Measurements from ENCODE around the gene AZGP1. TPM values are rescaled to one million over a fixed set of nuclear protein-coding genes. Genes with fewer than 3 reads are reported as not detected.
A peak's percentile ranks its signal among the peaks of the same experiment; 100 is the strongest.

AZGP1 gene
- total and polyA plus RNA-seq, 2 of the 13 experiments (the other 11 are each of a cell fraction or from before 2014, with no cell fraction given), result 93.8 to 229 TPM

DNA sequence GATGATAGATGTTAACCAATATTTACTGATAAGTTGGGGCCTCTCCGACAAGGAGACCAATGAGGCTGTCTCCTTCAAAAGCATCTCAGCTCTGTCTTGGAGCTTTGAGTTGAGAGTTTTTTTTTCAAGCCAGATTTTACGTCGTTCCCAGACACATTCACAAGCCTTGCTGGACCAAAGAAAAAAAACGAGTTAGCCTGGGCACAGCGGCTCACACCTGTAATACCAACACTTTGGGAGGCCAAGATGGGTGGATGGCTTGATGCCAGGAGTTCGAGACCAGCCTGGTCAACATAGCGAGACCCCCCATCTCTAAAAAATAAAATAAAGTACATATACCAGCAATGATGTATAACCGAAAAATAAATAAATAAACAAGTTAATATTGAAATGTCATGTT lies 19.0 kb upstream of the AZGP1 start:
- POLR2A ChIA-PET, result interaction anchor here (0.9 to 2.3 kb wide), 7 partner anchors 9 to 88 kb away, joined by 3 to 13 read pairs (median 7); partner anchors contain the start of genes AZGP1 and ZSCAN21
- no peaks in the 10 kb centered on the region for H3K9me3 ChIP-seq (ENCODE audit: low read length)
- FAIRE-seq, result no peak

DNA sequence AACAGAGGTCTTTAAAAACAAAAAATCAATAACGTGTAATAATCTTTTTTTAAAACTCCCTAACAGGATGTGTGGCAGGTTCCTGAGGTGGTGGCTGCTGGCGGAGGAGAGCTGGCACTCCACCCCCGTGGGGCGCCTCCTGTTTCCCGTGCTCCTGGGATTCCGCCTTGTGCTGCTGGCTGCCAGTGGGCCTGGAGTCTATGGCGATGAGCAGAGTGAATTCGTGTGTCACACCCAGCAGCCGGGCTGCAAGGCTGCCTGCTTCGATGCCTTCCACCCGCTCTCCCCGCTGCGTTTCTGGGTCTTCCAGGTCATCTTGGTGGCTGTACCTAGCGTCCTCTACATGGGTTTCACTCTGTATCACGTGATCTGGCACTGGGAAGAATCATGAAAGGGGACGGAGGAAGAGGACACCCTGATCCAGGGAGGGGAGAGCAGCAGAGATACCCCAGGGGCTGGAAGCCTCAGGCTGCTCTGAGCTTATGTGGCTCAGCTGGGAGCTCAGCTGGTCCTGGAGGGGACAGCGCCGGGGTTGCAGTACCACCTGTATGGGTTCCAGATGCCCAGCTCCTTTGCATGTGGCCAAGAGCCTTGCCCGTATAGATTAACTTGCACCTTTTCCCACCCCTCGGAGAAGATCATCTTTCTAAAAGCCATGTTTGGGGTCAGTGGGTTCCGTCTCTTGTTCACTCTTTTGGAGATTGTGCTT lies 16.7 kb upstream of the AZGP1 start:
- H3K9ac ChIP-seq (ENCODE audit: insufficient read depth, low read depth, low read length), result no peak overlapping the region
- FAIRE-seq (no peak), ATAC-seq (peak; percentile 29), DNase-seq (ENCODE audit: low spot score) (no peak)
- H3K4me2 ChIP-seq (ENCODE audit: low read depth, low read length), result no peak overlapping the region; the same call in 1 of the 2 replicates
- in situ Hi-C loops (cut with HindIII; ENCODE audit: extremely low pct_ligation_motif_present, low pct_unique_long_range_greater_than_20kb) (loop anchor here (5.0 kb wide), 2 partner anchors 60 to 80 kb away; no protein-coding TSS in a partner anchor), intact Hi-C loops (cut with micrococcal nuclease; ENCODE audit: unreplicated experiment) (no loop called here)
- H3K36me3 ChIP-seq (replicated peaks in 1 of 2; ENCODE audit: control insufficient read depth in 1 of 2, insufficient read depth in 2 of 2, low read length in 2 of 2), result no peaks in the 10 kb centered on the region
- ChIA-PET CTCF (ENCODE audit: low intra/inter-chr PET ratio, low total read pairs) (no interaction called here), POLR2A (interaction anchor here (1.7 to 3.7 kb wide), 6 partner anchors 13 to 61 kb away, joined by 6 to 15 read pairs (median 7); partner anchors contain the start of genes AZGP1, ZKSCAN1 and ZSCAN21)
- BruUV-seq (replicated peaks), result no TSS peak
- H3K4me1 ChIP-seq (ENCODE audit: insufficient read depth, low read length), result peaks cover 76% of the 10 kb centered on the region
- no peaks in the 10 kb centered on the region for H3K79me2 ChIP-seq (ENCODE audit: insufficient read depth, low read length)
- no peaks in the 10 kb centered on the region for H4K20me1 ChIP-seq (ENCODE audit: insufficient read depth, low read length)
- no peaks in the 10 kb centered on the region for H3K9me3 ChIP-seq (ENCODE audit: low read length)
- no peak overlapping the region for H3K4me3 ChIP-seq (replicated peaks in 1 of 3; ENCODE audit: insufficient read depth in 1 of 3, low read depth in 2 of 3, low read length in 3 of 3)
- WGBS (ENCODE audit: low lambda C conversion rate), result 66% methylated on average over 19 of the region's 21 CpGs
- H2AFZ ChIP-seq (ENCODE audit: low read length), result no peak overlapping the region
- H3K27ac ChIP-seq (ENCODE audit: extremely low read length, insufficient read depth, low read length), result no peak overlapping the region
- no peaks in the 10 kb centered on the region for H3K27me3 ChIP-seq (ENCODE audit: control insufficient read depth in 1 of 2, insufficient read depth in 2 of 2, low read length in 2 of 2)
- TF ChIP-seq, protein P1, sequence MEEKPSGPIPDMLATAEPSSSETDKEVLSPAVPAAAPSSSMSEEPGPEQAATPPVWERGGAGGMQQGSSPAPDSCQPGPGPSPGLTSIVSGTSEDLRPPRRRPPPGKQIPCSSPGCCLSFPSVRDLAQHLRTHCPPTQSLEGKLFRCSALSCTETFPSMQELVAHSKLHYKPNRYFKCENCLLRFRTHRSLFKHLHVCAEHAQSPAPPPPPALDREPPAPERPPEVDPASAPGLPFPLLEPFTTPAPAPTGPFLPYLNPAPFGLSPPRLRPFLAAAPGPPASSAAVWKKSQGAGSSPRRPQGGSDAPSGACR (CRISPR knock-in tag; IDR thresholded peaks at IDR 0.05), result no peak
- TF ChIP-seq GATAD2A (CRISPR knock-in tag; IDR thresholded peaks at IDR 0.05), result no peak
- TF ChIP-seq, protein P2, sequence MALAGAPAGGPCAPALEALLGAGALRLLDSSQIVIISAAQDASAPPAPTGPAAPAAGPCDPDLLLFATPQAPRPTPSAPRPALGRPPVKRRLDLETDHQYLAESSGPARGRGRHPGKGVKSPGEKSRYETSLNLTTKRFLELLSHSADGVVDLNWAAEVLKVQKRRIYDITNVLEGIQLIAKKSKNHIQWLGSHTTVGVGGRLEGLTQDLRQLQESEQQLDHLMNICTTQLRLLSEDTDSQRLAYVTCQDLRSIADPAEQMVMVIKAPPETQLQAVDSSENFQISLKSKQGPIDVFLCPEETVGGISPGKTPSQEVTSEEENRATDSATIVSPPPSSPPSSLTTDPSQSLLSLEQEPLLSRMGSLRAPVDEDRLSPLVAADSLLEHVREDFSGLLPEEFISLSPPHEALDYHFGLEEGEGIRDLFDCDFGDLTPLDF (CRISPR knock-in tag; IDR thresholded peaks at IDR 0.05), result no peak
- TF ChIP-seq ZFP62 (CRISPR knock-in tag; IDR thresholded peaks at IDR 0.05), result no peak
- TF ChIP-seq, protein P3, sequence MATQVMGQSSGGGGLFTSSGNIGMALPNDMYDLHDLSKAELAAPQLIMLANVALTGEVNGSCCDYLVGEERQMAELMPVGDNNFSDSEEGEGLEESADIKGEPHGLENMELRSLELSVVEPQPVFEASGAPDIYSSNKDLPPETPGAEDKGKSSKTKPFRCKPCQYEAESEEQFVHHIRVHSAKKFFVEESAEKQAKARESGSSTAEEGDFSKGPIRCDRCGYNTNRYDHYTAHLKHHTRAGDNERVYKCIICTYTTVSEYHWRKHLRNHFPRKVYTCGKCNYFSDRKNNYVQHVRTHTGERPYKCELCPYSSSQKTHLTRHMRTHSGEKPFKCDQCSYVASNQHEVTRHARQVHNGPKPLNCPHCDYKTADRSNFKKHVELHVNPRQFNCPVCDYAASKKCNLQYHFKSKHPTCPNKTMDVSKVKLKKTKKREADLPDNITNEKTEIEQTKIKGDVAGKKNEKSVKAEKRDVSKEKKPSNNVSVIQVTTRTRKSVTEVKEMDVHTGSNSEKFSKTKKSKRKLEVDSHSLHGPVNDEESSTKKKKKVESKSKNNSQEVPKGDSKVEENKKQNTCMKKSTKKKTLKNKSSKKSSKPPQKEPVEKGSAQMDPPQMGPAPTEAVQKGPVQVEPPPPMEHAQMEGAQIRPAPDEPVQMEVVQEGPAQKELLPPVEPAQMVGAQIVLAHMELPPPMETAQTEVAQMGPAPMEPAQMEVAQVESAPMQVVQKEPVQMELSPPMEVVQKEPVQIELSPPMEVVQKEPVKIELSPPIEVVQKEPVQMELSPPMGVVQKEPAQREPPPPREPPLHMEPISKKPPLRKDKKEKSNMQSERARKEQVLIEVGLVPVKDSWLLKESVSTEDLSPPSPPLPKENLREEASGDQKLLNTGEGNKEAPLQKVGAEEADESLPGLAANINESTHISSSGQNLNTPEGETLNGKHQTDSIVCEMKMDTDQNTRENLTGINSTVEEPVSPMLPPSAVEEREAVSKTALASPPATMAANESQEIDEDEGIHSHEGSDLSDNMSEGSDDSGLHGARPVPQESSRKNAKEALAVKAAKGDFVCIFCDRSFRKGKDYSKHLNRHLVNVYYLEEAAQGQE (IDR thresholded peaks at IDR 0.05; ENCODE audit: borderline replicate concordance in 1 of 2, low read depth in 1 of 2, low read length in 2 of 2), result 0 out of 4 replicates have a peak, but pooled peaks of 1 of the 2 experiments have one; percentile 33
- no peak for TF ChIP-seq NR2F2 (IDR thresholded peaks at IDR 0.05; ENCODE audit: borderline replicate concordance, low read depth)
- TF ChIP-seq ZKSCAN8 (CRISPR knock-in tag; IDR thresholded peaks at IDR 0.05; ENCODE audit: borderline replicate concordance), result no peak
- TF ChIP-seq, protein P4, sequence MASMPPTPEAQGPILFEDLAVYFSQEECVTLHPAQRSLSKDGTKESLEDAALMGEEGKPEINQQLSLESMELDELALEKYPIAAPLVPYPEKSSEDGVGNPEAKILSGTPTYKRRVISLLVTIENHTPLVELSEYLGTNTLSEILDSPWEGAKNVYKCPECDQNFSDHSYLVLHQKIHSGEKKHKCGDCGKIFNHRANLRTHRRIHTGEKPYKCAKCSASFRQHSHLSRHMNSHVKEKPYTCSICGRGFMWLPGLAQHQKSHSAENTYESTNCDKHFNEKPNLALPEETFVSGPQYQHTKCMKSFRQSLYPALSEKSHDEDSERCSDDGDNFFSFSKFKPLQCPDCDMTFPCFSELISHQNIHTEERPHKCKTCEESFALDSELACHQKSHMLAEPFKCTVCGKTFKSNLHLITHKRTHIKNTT (CRISPR knock-in tag; IDR thresholded peaks at IDR 0.05), result no peak

More for the DNA sequence above, 19.0 kb upstream of the AZGP1 start:
- Histone ChIP-seq H3K4me2 (ENCODE audit: low read depth, low read length) (no peak overlapping the region), H2AFZ (ENCODE audit: low read length) (no peak overlapping the region), H4K20me1 (ENCODE audit: insufficient read depth, low read length) (no peaks in the 10 kb centered on the region), H3K4me1 (ENCODE audit: insufficient read depth, low read length) (peaks cover 89% of the 10 kb centered on the region), H3K9ac (ENCODE audit: insufficient read depth, low read depth, low read length) (no peak overlapping the region), H3K27me3 (ENCODE audit: control insufficient read depth in 1 of 2, insufficient read depth in 2 of 2, low read length in 2 of 2) (no peaks in the 10 kb centered on the region), H3K27ac (ENCODE audit: extremely low read length, insufficient read depth, low read length) (peak overlapping the region; percentile 15), H3K4me3 (replicated peaks in 1 of 3; ENCODE audit: insufficient read depth in 1 of 3, low read depth in 2 of 3, low read length in 3 of 3) (no peak overlapping the region), H3K79me2 (ENCODE audit: insufficient read depth, low read length) (no peaks in the 10 kb centered on the region), H3K36me3 (replicated peaks in 1 of 2; ENCODE audit: control insufficient read depth in 1 of 2, insufficient read depth in 2 of 2, low read length in 2 of 2) (no peaks in the 10 kb centered on the region)
- in situ Hi-C loops (cut with HindIII; ENCODE audit: extremely low pct_ligation_motif_present, low pct_unique_long_range_greater_than_20kb) (loop anchor here (5.0 kb wide), 2 partner anchors 57 to 83 kb away; no protein-coding TSS in a partner anchor), intact Hi-C loops (cut with micrococcal nuclease; ENCODE audit: unreplicated experiment) (loop anchor here (1.0 kb wide), 1 partner anchor 58 kb away; no protein-coding TSS in a partner anchor)
- ATAC-seq, result no peak
- WGBS (ENCODE audit: low lambda C conversion rate), result 88% methylated on average over 8 of the region's 8 CpGs
- DNase-seq (ENCODE audit: low spot score), result no peak
- no peak for TF ChIP-seq MYC (CRISPR knock-in tag; IDR thresholded peaks at IDR 0.05; ENCODE audit: borderline replicate concordance)
- TF ChIP-seq SALL1 (CRISPR knock-in tag; IDR thresholded peaks at IDR 0.05), result no peak
- TF ChIP-seq TCF7 (IDR thresholded peaks at IDR 0.05; ENCODE audit: low read depth), result no peak
- BruUV-seq (replicated peaks), result no TSS peak
- CTCF ChIA-PET (ENCODE audit: low intra/inter-chr PET ratio, low total read pairs), result interaction anchor here (1.1 to 2.2 kb wide), 5 partner anchors 21 to 82 kb away, joined by 3 to 33 read pairs (median 6); partner anchors contain the start of gene ZSCAN21

Measured in HepG2 (cell line).